ENCODE results near the gene SLC39A7.

DNA sequence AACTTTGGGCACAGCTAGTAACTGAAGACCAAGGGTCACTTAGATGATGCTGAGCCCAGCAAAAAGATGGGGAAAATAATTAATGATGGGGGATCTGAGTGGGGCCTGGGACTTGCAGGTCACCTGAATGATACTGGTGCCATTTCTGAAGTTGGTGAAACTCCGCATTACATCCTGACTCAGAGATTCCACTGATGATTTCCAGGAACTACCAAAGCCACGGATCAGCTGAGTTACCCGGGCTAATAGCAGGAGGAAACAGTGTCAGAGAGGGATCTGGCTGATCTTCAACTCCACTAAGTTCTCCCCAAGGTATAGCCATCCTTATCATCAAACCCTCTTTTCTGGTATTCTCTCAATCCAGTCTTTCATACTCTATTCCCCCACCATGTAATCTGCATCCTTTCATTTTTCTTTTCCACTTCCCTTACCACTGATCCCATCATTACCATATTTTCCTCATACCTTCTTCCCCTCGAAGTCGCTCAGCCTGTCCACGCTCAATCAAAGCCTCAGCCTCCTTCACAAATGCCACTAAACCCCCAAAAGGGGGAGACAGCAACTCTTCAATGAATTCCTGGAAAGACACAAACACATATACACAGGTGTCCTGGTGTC, 50.8 kb downstream of the SLC39A7 start:
- TF ChIP-seq HNRNPL (IDR thresholded peaks at IDR 0.05; ENCODE audit: low read depth, low read length): no peak
- TF ChIP-seq ZNF546 (CRISPR knock-in tag; conservative IDR thresholded peaks at IDR 0.05): no peak
- TF ChIP-seq MXI1 (IDR thresholded peaks at IDR 0.05; ENCODE audit: borderline replicate concordance, low read depth, low read length): no peak
- TF ChIP-seq, protein P1, sequence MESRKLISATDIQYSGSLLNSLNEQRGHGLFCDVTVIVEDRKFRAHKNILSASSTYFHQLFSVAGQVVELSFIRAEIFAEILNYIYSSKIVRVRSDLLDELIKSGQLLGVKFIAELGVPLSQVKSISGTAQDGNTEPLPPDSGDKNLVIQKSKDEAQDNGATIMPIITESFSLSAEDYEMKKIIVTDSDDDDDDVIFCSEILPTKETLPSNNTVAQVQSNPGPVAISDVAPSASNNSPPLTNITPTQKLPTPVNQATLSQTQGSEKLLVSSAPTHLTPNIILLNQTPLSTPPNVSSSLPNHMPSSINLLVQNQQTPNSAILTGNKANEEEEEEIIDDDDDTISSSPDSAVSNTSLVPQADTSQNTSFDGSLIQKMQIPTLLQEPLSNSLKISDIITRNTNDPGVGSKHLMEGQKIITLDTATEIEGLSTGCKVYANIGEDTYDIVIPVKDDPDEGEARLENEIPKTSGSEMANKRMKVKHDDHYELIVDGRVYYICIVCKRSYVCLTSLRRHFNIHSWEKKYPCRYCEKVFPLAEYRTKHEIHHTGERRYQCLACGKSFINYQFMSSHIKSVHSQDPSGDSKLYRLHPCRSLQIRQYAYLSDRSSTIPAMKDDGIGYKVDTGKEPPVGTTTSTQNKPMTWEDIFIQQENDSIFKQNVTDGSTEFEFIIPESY (CRISPR knock-in tag; IDR thresholded peaks at IDR 0.05): no peak
- TF ChIP-seq CHD2 (IDR thresholded peaks at IDR 0.05; ENCODE audit: low read depth, low read length): no peak
- TF ChIP-seq, protein P2, sequence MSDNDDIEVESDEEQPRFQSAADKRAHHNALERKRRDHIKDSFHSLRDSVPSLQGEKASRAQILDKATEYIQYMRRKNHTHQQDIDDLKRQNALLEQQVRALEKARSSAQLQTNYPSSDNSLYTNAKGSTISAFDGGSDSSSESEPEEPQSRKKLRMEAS (IDR thresholded peaks at IDR 0.05): no peak
- TF ChIP-seq SMAD1 (CRISPR knock-in tag; IDR thresholded peaks at IDR 0.05; ENCODE audit: borderline replicate concordance, low read depth): no peak
- TF ChIP-seq, protein P3, sequence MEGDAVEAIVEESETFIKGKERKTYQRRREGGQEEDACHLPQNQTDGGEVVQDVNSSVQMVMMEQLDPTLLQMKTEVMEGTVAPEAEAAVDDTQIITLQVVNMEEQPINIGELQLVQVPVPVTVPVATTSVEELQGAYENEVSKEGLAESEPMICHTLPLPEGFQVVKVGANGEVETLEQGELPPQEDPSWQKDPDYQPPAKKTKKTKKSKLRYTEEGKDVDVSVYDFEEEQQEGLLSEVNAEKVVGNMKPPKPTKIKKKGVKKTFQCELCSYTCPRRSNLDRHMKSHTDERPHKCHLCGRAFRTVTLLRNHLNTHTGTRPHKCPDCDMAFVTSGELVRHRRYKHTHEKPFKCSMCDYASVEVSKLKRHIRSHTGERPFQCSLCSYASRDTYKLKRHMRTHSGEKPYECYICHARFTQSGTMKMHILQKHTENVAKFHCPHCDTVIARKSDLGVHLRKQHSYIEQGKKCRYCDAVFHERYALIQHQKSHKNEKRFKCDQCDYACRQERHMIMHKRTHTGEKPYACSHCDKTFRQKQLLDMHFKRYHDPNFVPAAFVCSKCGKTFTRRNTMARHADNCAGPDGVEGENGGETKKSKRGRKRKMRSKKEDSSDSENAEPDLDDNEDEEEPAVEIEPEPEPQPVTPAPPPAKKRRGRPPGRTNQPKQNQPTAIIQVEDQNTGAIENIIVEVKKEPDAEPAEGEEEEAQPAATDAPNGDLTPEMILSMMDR (CRISPR knock-in tag; IDR thresholded peaks at IDR 0.05): no peak
